NCI-H2227 treated with DMSO at 0.1 percent for 48 hours (cell line): ENCODE data around the gene ISOC2.
"Not testable (repeated sequence)": the region's sequence is repeated elsewhere in the genome, so short reads cannot be mapped to it uniquely, and the experiment has no call there.

Experiments used
- DNase-seq: peaks from one replicate; lab custom pipeline; 2025; lab: John Stamatoyannopoulos, UW

Gene ISOC2

DNA sequence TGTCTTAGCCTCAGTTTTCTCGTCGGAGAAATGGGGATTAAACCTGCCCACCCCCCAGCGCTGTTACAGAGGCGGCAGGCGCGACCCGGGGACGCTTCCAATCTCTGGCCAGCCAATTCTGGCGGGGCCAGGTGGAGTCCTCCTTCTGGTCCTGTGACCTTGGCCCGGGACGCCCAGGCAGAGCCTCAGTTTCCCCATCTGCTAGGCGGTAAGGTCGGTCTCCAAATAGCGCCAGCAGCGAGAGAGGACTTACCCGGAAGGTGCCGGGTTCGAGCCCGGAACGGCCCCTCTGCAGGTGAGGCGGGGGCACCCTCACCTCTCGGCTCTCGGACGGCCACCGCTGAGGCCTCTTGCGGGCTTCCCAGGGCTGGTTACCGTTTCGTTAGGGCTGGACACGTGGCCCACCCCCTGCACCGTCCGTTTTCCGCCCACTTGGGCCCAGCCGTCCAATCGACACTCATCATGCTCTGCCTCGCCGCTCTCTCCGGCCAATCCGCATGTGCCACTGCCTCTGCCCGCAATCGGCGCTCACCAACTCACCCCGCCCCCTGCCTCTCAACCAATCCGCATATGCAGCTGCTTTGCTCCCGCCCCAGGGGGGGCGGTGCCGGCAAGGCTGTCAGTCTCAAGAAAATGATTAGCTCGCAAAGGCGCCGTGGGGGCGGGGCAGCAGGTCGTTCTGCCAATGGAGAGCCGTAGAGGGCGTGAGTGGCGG lies at the start of gene ISOC2:
ISOC2 (minus strand) TSS at position 384 of the 715 bp plus-strand sequence. CDS start 5,156 bp downstream, outside the sequence.
- DNase-seq = peak; percentile 100

DNA sequence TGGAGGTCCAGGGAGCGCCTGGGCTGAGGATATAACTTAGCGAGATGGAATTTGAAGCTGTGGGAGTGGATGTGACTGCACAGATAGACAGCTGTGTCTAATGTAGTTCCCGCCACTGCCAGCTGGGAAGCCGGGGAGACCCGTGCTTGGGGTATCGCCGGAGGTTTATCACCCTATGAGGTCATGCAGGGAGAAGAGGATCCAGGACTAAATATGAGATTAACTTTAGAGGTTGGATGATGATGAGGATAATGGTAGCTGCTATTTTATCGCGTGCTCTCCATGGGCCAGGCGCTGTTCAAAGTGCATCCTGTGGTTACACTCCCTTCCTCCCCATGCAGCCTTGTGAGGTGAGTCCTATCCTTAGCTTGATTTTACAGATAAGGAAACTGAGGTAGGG lies 46.7 kb upstream of the ISOC2 start:
- DNase-seq = no peak

DNA sequence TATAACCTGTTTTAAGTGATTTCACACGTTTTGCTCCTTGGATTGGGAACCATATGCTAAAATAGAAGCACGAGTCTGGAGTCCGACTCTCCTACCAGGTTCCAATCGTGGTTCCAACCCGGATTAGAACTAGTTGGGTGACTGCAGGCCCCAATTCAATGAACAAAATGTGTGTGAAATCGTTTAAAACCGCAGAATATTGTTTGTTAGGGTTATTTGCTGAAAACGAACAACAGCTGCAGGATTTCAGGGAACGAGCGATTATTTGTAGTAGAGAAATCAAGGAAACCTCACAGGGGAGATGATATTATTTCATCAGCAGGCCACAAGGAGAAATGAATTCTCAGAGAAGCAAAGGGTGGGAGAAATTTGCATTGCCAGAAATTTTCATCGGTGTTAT lies 43.5 kb upstream of the ISOC2 start:
- DNase-seq = no peak

- DNase-seq = no peak
These were observed 42.8 kb upstream of the ISOC2 start for GRCh38 chr19:55504252-55504603.

DNA sequence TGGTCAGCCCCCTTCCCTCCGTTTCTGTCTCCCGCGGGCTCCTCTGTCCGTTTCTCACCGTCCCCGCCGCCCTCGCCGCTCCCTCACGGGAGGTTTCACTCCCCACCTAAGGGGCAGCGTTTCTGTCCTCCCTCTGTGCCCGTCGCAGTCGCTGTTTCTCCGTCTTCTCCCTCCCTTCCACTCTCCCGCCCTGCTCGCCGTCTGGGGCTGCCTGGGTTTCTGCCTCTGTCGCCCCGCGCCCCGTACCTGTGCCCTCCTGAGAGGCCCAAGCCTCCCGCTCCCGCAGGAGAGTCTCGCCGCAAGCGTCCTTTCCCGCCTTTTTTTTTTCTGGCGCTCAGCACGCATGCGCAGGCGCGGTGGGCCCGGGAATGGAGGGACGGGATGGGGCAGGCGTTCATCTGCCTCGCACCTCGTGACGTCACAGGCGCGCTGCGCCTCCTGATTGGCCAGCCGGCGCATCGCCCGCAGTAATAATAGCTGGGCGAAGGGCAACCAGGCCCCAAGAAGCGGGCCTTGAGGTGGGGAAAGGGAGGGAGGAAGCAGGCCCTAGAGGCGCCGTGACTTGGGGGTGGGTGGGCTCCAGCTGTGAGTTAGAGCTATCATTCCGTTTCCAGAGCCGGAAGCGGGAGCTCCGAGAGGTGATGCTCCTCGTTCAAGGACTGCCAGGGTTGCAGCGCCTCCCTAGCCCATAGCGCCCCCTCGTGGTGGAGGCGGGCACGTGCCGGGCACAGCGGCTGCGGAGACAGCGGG lies 42.2 kb upstream of the ISOC2 start:
- no peak for DNase-seq

DNA sequence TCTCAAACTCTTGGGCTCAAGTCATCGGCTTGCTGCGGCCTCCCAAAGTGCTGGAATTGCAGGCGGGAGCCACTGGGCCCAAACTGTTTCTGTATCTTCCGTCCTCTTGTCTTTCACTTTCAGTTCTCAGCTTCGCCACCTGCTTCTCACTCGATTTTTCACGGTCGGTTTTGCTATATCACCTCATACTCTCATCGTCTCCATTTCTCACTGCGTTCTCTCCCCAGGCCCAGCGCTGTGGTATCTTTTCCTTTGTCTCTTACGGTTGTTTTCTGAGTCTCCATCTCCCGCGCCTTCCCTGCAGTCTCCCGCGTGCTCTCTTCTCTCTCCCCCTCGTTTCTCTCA lies 41.7 kb upstream of the ISOC2 start:
- DNase-seq = no peak

- DNase-seq = no peak
These were observed 40.9 kb upstream of the ISOC2 start for GRCh38 chr19:55502197-55502952.

DNA sequence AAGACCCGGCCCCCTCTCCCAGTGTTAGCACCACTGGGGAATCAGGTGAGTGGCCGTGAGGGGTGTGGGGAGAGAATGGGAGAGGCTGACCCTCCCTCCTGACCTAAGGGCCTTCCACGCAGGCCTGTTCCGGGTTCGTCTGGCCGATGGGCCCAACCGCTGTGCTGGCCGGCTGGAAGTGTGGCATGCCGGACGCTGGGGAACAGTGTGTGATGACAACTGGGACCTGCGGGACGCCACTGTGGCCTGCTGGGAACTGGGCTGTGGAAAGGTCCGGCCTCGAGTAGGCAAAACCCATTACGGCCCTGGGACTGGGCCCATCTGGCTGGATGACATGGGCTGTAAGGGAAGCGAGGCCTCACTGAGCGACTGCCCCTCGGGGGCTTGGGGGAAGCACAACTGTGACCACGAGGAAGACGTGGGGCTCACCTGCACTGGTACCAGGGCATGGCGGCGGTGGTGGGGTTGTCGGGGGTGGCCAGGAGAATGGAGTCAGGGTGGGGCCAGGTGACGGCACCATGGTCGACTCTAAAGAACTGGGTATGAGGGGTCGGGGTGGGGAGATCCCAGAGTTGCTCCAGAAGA lies 39.0 kb upstream of the ISOC2 start:
- DNase-seq = no peak

GRCh38 chr19:55498246-55498840 lies 36.9 kb upstream of the ISOC2 start:
- DNase-seq = peak; percentile 84

- no peak for DNase-seq
These were observed 36.3 kb upstream of the ISOC2 start for GRCh38 chr19:55497763-55498162.

- DNase-seq = not testable (repeated sequence)
These were observed 35.4 kb upstream of the ISOC2 start for GRCh38 chr19:55496820-55497219.

DNA sequence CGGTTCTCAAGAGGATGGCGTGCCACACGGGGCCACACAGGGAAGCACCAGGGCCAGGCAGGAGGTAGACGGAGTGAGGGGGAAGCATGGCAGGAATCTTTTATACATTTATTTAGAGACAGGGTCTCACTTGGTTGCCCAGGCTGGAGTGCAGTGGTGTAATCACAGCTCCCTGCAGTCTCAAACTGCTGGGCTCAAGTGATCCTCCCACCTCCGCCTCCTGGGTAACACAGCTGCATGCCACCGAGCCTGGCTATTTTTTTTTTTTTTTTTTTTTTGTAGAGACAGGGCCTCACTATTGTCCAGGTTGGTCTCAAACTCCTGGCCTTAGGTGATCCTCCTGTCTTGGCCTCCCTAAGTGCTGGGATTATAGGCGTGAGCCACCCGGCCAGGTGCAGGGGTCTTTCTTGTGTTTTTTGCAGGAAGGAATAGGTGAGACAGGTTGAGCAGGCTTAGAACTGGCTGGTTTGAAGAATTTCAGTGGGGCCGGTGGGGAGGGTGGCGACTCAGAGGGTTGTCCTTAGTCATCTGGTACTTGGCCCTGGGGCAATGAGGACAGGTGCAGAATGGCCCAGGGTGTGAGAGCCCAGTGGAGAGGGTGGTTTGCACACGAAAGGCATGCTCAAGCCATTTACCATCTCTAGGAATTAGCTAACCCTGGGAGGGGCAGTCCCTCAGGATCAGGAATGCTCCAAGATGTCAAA lies 34.4 kb upstream of the ISOC2 start:
- DNase-seq = peak; percentile 24

GRCh38 chr19:55494172-55494761 lies 32.8 kb upstream of the ISOC2 start:
- no peak for DNase-seq

GRCh38 chr19:55493645-55494171 lies 32.3 kb upstream of the ISOC2 start:
- DNase-seq = no peak

- DNase-seq = no peak
These were observed 31.7 kb upstream of the ISOC2 start for GRCh38 chr19:55493052-55493644.

DNA sequence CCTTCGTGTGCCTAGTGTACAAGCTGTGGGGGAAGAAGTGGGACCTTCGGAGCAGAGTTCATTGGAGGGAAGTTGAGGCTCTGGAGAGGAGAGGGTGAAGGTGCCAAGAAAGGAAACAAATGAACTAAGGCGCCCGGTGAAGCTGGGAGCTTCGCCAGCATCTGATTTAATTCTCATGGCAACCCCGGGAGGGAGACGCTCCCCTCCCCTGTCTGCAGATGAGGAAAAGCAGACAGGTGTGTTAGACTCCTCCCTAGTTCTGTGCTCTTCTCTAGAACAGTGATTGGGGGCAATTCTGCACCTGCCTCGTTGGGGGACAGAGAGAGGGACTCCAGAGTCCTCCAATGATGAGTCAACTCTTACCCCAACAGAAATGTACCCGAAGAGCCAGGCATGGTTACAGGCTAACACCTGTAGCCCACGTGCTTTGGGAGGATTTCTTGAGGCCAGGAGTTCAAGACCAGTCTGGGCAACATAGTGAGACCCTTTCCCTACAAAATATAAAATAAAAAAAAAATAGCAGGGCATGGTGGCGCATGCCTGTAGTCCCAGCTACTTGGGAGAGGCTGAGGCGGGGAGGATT lies 31.0 kb upstream of the ISOC2 start:
- no peak for DNase-seq

GRCh38 chr19:55491546-55492360 lies 30.3 kb upstream of the ISOC2 start:
- DNase-seq = no peak

DNA sequence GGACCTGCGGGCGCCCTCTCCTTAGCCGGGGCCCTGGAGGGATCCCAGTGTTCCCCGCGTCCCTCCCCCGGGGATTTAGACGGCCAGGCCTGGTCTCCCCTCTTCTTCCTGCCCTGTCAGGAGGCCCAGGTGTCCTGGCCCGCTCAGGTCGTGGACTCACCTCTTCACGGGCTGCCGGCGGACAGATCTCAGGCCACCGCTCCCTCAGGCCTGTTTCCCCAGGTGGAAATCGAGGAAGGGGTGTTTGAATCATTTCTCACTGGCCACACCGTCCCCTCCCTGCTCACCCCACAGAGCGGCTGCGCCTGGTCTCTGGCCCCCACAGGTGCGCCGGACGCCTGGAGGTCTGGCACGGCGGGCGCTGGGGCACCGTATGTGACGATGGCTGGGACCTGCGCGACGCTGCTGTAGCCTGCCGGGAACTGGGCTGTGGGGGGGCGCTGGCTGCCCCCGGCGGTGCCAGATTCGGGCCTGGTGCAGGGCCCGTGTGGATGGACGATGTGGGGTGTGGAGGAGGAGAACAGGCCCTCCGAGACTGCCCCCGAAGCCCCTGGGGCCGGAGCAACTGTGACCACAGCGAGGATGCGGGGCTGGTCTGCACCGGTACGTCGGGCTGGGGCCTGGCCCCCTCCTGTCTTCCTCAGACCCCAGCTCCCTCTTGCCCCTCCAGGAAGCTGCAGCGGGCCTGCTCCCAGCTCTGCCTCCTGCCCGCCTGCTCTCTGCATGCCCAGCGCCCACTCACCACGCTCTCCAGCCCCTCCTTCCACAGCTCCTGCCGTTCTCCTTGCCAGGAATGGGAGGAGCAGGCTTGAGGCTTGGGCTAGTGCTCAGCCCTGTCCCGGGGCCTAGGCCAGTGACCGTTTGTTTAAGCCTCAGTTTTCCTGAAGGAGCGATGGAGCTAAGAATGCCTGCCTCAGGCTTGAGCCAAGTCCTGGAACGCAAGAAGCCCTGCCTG lies 29.3 kb upstream of the ISOC2 start:
- no peak for DNase-seq
